HEK293 (cell line): ENCODE data around the gene GLT6D1.

Source experiments
- CTCF ChIP-seq: fragments of 450-650 bp; formaldehyde crosslinking; IDR thresholded peaks from 2 replicates; pipeline ENCODE4 v1.5.1; 2016; ENCODE audit warnings: missing biosample characterization, missing genetic modification characterization
- TF ChIP-seq, protein P1 (sequence below): fragments of 450-650 bp; formaldehyde crosslinking; IDR thresholded peaks from 2 replicates; pipeline ENCODE4 v1.5.1; 2017; ENCODE audit warnings: missing biosample characterization, missing genetic modification characterization

- TF ChIP-seq, protein P1, sequence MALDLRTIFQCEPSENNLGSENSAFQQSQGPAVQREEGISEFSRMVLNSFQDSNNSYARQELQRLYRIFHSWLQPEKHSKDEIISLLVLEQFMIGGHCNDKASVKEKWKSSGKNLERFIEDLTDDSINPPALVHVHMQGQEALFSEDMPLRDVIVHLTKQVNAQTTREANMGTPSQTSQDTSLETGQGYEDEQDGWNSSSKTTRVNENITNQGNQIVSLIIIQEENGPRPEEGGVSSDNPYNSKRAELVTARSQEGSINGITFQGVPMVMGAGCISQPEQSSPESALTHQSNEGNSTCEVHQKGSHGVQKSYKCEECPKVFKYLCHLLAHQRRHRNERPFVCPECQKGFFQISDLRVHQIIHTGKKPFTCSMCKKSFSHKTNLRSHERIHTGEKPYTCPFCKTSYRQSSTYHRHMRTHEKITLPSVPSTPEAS (tag by site-specific recombination): no peak
- TF ChIP-seq CTCF (tag by site-specific recombination): no peak
Observed at GRCh38 chr9:135617991-135618411, 21.3 kb downstream of the GLT6D1 start.
